GM19023 (cell line): ENCODE results near the gene HOXA2.

Source experiments
- ATAC-seq: cut with Tn5 transposase; IDR thresholded peaks from one replicate; pipeline ENCODE4 v1.9.1; 2021; ENCODE audit warnings: mild to moderate bottlenecking, moderate library complexity; ENCODE audit not compliant: unreplicated experiment

HOXA2 gene

GRCh38 chr7:27112955-27113949, 10.8 kb upstream of the HOXA2 start:
- ATAC-seq, result no peak

GRCh38 chr7:27112361-27112760, 9.9 kb upstream of the HOXA2 start:
- no peak for ATAC-seq

- no peak for ATAC-seq
Measured at GRCh38 chr7:27111751-27112277, 9.3 kb upstream of the HOXA2 start.

- ATAC-seq, result no peak
Measured at GRCh38 chr7:27111042-27111750, 8.7 kb upstream of the HOXA2 start.

- no peak for ATAC-seq
Measured at GRCh38 chr7:27110186-27111031, 7.9 kb upstream of the HOXA2 start.

GRCh38 chr7:27109466-27110185, 7.1 kb upstream of the HOXA2 start:
- no peak for ATAC-seq

GRCh38 chr7:27108390-27109127, 6.1 kb upstream of the HOXA2 start:
- no peak for ATAC-seq

GRCh38 chr7:27107391-27108381, 5.2 kb upstream of the HOXA2 start:
- ATAC-seq, result no peak

- no peak for ATAC-seq
Measured at GRCh38 chr7:27106901-27107240, 4.4 kb upstream of the HOXA2 start.

GRCh38 chr7:27106181-27106900, 3.9 kb upstream of the HOXA2 start:
- ATAC-seq, result no peak

- ATAC-seq, result no peak
Measured at GRCh38 chr7:27105301-27106031, 3.0 kb upstream of the HOXA2 start.

GRCh38 chr7:27104341-27105058, 2.0 kb upstream of the HOXA2 start:
- ATAC-seq, result no peak

GRCh38 chr7:27103489-27104226, 1.2 kb upstream of the HOXA2 start:
- ATAC-seq, result no peak

GRCh38 chr7:27101957-27102580, 414 bp downstream of the HOXA2 start:
- no peak for ATAC-seq
